ENCODE measurements around the gene RNF213.

The RNF213 gene

DNA sequence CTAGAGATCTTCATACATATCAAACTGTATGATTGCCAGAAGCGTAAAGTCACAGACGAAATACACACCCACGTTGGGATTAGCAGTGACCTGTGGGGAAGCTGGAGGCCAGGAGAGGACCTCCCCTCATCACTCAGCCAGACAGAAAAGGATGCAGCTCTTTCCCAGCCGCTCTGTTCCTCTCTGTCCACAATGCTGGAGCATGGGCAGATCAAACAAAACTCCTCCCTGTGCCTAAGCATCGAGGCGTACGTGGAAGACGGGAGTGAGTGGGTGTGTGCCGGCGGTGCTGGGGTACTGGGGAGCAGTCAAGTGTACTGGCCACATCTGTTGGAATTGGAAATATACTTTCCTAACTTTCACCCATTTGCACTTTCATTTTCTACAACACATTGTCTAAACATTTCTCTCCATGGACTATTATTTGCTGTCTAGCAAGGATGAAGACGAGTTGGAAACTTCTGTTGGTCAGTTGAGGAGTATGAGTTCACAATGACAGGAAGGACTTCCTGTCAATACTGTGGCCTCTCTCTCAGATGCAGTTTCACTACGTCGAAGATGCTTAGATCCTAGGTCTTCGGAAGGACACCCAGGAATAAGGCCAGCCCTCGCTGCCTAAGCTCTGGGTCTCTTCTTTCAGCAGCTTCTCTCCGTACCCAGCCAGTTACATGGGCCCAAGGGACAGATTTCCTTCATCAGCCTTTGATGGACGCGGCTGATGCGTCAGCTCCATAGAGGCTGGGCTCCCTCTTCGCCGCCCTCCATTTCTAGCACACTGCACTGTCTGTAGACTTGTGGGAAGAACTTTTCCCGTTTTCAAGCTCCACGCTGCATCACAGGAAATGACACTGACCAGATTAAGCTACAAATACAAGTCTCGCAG is 123.7 kb downstream of the RNF213 start:
- DNase-seq: no peak
- TF ChIP-seq, protein P1, sequence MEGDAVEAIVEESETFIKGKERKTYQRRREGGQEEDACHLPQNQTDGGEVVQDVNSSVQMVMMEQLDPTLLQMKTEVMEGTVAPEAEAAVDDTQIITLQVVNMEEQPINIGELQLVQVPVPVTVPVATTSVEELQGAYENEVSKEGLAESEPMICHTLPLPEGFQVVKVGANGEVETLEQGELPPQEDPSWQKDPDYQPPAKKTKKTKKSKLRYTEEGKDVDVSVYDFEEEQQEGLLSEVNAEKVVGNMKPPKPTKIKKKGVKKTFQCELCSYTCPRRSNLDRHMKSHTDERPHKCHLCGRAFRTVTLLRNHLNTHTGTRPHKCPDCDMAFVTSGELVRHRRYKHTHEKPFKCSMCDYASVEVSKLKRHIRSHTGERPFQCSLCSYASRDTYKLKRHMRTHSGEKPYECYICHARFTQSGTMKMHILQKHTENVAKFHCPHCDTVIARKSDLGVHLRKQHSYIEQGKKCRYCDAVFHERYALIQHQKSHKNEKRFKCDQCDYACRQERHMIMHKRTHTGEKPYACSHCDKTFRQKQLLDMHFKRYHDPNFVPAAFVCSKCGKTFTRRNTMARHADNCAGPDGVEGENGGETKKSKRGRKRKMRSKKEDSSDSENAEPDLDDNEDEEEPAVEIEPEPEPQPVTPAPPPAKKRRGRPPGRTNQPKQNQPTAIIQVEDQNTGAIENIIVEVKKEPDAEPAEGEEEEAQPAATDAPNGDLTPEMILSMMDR (IDR thresholded peaks at IDR 0.05; ENCODE audit: low read depth, low read length): no peak
- Histone ChIP-seq H3K27me3 (ENCODE audit: insufficient read depth, low read depth, severe bottlenecking) (no peaks in the 10 kb centered on the region), H3K9me3 (ENCODE audit: severe bottlenecking) (no peaks in the 10 kb centered on the region), H3K27ac (no peak overlapping the region), H3K36me3 (peaks cover 97% of the 10 kb centered on the region), H3K4me3 (ENCODE audit: low read depth, low read length) (no peak overlapping the region)

DNA sequence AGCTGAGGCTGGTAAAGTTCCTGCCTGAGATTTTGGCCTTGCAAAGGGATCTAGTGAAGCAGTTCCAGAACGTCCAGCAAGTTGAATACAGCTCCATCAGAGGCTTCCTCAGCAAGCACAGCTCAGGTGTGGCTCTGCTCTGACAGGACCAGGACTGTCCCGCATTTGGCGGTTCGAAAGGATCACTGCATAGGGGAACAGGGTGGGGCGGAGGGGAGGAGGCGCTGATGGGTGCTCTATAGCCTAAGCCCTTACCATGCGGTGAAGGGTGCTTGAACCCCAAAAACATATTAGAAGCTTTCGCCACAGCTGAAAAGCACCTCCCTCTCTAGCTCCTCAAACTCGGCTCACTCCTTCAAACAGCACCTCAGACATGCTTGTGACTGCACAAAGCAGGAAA is 124.4 kb downstream of the RNF213 start:
- no peak for DNase-seq
- Histone ChIP-seq H3K27me3 (ENCODE audit: insufficient read depth, low read depth, severe bottlenecking) (no peaks in the 10 kb centered on the region), H3K36me3 (peaks cover 93% of the 10 kb centered on the region), H3K27ac (no peak overlapping the region), H3K4me3 (ENCODE audit: low read depth, low read length) (no peak overlapping the region), H3K9me3 (ENCODE audit: severe bottlenecking) (no peaks in the 10 kb centered on the region)
- TF ChIP-seq, protein P1 (IDR thresholded peaks at IDR 0.05; ENCODE audit: low read depth, low read length): no peak

DNA sequence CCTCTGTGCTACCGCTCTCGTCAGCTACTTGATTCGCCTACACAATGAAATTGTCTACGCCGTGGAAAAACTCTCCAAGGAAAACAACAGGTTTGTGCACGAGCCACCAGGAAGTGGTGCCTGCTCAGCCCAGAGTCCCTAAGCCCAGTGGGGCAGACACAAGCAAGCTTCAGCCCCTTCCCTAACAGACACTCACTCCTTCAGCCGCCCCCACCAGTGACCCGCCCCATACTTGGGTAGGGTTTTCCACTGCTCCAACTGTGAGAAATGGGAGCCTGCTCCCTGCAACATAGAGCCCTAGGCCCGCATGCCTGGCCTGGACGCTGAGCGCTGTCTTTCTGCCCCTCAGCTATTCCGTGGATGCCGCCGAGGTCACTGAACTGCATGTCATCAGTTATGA is 125.7 kb downstream of the RNF213 start:
- Histone ChIP-seq H3K36me3 (peaks cover 93% of the 10 kb centered on the region), H3K4me3 (ENCODE audit: low read depth, low read length) (no peak overlapping the region), H3K9me3 (ENCODE audit: severe bottlenecking) (no peaks in the 10 kb centered on the region), H3K27ac (no peak overlapping the region), H3K27me3 (ENCODE audit: insufficient read depth, low read depth, severe bottlenecking) (no peaks in the 10 kb centered on the region)
- TF ChIP-seq, protein P1 (IDR thresholded peaks at IDR 0.05; ENCODE audit: low read depth, low read length): no peak
- DNase-seq: no peak

DNA sequence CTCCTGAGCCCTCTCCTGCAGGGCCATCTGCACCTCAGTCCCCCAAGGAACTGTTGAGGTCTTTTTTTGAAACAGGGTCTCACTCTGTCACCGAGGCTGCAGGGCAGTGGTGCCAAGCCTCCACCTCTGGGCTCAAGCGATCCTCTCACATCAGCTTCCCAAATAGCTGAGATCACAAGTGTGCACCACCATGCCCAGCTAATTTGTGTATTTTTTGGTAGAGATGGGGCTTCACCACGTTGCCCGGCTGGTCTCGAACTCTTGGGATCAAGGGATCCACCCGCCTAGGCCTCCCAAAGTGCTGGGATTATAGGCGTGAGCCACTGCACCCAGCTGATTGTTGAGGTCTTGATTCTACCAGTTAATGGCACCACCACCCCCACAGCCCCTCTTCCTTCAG is 126.4 kb downstream of the RNF213 start:
- no peak overlapping the region for H3K27ac ChIP-seq
- no peak for DNase-seq
- no peaks in the 10 kb centered on the region for H3K9me3 ChIP-seq (ENCODE audit: severe bottlenecking)
- no peaks in the 10 kb centered on the region for H3K27me3 ChIP-seq (ENCODE audit: insufficient read depth, low read depth, severe bottlenecking)
- H3K4me3 ChIP-seq (ENCODE audit: low read depth, low read length): no peak overlapping the region
- H3K36me3 ChIP-seq: peaks cover 91% of the 10 kb centered on the region
- TF ChIP-seq, protein P1 (IDR thresholded peaks at IDR 0.05; ENCODE audit: low read depth, low read length): no peak

DNA sequence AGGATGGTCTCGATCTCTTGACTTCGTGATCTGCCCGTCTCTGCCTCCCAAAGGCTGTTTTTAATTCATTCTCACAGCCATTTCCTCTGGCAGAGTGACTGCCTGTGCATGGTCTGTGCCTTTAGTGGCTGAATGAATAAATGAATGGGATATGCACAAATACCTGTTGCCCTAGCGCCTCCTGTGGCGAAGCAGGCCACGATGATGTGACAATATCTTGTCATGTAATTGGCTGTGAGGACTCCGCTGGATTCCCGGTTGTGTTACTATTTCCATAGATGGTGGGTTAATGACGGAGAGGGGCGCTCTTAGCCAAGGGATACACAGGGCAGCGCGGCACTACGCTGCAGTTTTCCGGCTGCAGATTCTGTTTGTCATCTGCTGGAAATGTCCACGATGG is 127.5 kb downstream of the RNF213 start:
- Histone ChIP-seq H3K4me3 (ENCODE audit: low read depth, low read length) (no peak overlapping the region), H3K27ac (no peak overlapping the region), H3K36me3 (peaks cover 90% of the 10 kb centered on the region), H3K9me3 (ENCODE audit: severe bottlenecking) (no peaks in the 10 kb centered on the region), H3K27me3 (ENCODE audit: insufficient read depth, low read depth, severe bottlenecking) (no peaks in the 10 kb centered on the region)
- TF ChIP-seq, protein P1 (IDR thresholded peaks at IDR 0.05; ENCODE audit: low read depth, low read length): peak; percentile 21; the same call in 1 of the 2 replicates
- no peak for DNase-seq
